Left renal pelvis (tissue), 4 donors: ENCODE measurements around the gene DCAF17. TPM values are rescaled to one million over a fixed set of nuclear protein-coding genes. Genes with fewer than 3 reads are reported as not detected.
"Not testable (repeated sequence)": the region's sequence is repeated elsewhere in the genome, so short reads cannot be mapped to it uniquely, and the experiment has no call there.

Source experiments
- DNase-seq, 4 donors: peaks; one replicate each; pipeline ENCODE4 v3.0.0-alpha.2; 2013; ENCODE audit warnings: low read depth in 4 of 4, low spot score in 3 of 4
- polyA plus RNA-seq, 4 donors: library from polyadenylated mRNA; unstranded; fragments of 120-200 nt; gene quantifications; one replicate each; pipeline ENCODE4 v1.2.1, GENCODE V29; 2013; ENCODE audit not compliant: insufficient read length in 4 of 4

The DCAF17 gene
- polyA plus RNA-seq, 4 donors, result 22.1 to 33.3 (median 26.8) TPM

DNA sequence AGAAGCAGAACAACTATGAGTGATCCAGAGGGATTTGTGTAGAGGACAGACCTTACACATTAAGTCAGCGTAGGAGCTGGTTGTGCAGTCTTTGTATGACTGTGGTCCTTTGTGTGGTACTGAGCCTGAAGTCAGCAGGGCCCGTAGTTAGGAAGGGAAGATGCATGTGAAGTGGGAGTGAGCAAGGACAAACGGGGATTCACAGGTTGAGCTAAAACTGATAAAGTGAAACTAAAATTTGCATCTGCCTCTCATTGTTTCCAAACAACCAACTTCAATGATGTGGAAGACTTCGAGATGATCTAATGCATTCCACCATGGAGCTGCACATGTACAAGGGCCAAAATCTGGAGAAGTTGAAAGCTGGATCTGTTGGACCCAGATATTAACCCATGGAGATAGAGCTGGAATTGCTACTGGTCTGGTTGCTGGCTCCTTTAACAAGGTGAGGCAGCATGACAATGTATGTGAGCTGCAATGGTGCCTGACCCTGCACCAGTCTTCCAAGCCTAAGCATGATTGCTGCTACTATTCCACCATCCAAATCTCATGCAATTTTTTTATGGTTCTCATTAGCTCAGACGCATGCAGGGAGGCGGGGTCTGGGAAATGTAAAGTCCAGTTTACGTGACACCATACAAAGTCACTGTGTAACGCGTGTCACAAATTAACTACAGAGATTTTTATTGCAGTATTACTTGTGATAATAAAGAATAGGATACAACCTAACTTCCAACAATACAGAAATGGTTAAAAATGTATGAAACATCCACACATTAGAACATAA lies 76.1 kb downstream of the DCAF17 start:
- no peak for DNase-seq

DNA sequence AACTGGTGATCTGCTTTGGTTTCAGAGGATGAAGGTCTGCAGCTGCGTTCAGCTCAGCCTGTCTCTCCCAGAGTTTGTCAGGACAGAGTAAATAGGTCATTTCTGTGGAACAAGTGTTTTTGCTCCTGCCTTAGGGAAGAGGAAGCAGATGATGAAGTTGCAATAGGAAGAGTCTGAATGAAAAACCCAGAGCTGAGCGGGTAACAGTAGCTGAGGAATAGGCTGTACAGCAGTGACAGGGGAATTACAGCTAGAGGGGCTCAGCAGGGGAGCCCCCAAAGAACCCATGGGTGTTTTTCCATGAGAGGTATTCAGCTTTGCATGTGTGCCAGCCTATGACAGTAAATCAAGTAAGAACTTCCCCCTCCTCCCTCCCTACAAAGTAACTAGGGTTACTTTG lies 78.0 kb downstream of the DCAF17 start:
- no peak for DNase-seq

DNA sequence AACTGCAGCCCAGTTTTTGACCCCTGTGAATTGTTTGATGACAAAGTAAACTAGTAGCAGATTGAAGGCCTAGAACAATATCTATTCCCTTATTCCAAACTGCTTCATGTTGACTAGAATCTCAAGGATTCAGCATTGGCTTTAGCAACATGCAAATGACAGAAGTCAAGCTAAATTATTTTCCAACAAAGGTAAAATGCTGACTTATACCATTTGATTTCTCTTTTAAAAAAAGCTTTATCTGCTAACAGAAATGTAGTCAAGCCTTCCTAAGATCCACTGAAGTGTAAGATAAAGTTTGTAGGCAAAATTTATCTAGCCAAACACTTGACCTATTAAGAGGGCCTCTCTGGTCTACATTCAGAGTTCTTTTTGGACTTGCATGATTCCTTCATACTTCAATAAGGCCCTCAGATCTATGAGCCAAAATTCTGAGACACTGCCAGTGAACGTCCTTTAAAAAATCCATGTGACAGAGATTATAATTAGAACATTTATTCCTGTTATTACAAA lies 78.7 kb downstream of the DCAF17 start:
- no peak for DNase-seq

DNA sequence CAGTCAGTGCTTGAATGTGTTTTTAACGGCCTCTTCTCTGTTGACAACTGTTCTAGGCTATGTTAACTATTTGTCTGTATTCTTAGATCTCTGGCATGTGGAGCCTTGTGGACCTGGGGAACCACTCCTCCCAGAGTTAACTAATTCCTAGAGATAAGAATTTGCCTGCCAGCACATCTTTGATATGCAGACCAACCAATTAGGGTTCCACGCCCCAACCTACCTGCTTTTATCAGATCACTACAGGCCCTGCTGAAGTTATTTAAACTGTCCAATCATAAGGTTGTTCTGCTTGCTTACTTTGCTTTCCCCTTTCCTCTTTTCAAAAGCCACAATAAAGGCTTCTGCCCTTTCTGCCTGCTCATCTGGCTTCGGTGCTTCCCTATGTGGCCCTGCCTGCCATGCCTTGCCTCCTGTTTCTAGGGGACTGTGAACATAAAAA lies 79.7 kb downstream of the DCAF17 start:
- no peak for DNase-seq

DNA sequence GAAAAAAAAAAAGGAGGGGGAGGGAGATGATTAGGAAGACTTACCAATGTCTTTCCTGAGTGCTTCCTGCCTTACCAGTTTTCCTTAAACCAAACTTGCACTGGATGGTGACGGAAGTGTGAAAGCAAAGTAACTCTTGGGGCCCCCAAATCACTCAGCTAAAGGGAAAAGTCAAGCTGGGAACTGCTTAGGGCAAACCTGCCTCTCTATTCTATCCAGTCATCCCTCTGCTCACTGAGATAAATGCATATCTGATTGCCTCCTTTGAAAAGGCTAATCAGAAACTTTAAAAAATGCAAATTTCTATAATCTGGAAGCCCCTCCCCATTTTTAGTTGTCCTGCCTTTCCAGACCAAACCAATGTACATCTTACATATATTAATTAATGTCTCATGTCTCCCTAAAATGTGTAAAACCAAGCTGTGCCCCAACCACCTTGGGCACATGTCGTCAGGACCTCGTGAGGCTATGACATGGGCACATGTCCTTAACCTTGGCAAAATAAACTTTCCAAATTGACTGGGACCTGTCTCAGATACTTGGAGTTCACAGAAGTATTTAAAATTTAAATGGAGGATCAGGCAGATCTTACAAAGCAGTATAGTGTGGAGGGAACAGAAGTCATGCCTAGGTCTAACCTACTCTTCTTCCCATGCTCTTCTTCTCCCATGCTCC lies 81.0 kb downstream of the DCAF17 start:
- DNase-seq, result no peak

DNA sequence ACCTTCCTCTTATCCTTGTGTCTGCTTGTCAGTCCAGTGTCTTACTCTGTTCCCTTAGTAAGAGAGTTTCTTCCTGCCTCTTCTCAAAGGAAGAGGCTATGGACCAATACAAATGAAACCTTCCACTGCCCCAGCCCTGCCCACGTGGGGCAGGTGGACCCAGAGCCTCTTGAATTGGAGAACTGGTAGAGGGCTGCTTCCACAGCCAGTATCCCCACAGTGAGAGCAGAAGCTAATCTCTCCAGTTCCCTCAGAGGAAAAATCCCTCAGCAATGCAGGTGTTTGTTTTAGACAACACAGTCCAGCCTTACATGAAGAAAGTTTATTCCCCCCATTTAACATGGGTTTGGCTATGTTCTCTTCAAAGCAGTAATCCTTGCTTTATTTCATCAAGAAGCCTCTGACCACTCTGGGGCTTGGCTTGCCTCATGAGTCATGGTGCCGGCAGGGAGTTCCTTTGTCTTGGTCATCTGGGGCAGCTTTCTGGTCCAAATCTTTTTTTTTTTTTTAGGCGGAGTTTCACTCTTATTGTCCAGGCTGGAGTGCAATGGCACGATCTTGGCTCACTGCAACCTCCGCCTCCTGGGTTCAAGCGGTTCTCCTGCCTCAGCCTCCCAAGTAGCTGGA lies 81.8 kb downstream of the DCAF17 start:
- no peak for DNase-seq

DNA sequence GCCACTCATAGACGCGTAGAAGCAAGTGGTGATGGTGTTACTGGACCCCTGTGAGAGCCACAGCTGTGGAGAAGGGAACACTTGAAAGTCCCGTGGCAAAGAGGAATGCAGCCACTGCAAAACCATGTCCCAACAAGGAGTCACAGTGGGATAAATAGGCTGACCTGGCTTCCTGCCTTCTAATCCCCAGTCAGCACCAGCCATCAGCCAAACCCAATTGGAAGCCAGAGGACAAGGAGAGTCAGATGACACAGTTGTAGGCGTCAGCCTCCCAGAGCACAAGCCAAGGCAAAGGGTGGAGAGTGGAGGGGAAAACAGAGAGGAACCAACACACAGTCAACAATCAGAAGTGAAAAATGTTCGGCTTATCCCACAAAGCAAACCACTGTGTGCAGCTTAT lies 82.8 kb downstream of the DCAF17 start:
- no peak for DNase-seq

DNA sequence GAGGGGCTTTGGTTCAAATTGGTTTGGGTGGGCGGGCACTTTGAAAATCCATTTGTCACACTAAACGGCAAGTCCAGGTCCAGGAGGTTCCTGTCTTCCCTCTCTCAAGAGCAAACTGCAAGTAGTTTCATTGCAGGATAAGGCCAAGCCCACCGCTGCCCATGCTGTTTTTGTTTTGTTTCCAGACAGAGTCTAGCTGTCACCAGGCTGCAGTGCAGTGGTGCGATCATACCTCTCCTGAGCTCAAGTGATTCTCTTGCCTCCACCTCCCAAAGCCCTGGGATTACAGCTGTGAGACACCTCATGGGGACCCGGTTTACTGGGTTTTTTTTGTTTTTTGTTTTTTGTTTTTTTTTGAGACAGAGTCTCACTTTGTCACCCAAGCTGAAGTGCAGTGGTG lies 86.4 kb downstream of the DCAF17 start:
- DNase-seq, result no peak

DNA sequence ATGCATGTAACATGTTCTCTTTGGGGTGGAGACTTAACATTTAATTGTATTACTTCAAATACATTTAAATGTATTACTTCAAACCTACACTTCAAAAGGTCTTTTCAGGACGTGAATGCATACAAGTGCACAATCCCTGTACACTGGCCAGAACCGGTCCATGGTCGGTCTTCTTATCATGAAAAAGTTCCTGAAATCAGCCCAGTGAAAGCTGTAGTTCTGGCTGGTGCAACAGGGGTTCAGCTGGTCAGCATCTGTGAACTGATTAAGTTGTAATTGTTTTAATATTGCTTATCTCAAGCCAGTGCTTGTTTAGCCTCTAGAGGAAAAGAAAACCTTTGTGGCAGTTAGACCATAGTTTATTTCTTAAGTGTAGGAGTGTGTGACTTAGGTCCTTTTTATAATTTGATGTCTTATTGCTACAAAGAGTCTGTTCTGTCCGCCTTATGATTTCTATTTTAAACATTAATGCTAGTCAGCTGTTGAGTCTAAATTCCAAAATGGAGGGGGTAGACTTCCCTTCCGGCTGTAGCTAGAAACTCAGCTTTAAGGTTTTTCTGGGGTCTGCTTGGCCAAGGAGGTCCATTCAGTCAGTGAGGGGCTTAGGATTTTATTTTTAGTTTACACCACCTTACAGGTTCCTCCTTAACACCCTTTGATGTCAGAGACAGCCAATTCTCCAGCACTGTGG lies 87.5 kb downstream of the DCAF17 start:
- DNase-seq, result peak in 1 of 4 donors; percentile 31

DNA sequence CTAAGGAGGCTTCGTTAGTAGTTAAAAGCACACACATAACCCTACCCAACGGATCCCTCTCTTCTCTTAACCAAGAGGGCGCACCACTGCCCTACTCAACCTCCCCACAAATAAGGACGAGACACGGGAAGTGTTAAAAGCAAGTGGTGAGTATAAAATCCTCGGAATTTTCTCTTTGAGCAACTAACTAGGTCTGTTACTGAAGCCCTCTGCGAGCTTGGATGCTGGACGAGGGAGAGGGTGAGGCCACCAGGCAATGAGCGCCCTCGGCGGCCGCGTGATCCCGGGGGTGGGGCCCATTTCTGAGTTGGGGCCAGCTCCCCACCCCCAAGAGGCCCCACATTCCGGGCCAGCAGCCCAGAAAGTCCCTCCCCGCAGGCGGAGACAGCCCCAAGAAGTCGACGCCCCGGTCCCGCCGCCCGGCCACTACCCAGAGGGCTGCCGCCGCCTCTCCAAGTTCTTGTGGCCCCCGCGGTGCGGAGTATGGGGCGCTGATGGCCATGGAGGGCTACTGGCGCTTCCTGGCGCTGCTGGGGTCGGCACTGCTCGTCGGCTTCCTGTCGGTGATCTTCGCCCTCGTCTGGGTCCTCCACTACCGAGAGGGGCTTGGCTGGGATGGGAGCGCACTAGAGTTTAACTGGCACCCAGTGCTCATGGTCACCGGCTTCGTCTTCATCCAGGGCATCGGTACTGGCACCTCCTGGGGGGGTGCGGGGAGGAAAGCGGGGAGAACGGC lies 88.2 kb downstream of the DCAF17 start, which contains the start of gene CYBRD1:
TSS of gene CYBRD1 (plus strand) at position 423 of the 736 bp plus-strand sequence. CDS start at position 495, 72 bp downstream.
- DNase-seq, result peak in 2 of 4 donors; percentile 38 to 48

DNA sequence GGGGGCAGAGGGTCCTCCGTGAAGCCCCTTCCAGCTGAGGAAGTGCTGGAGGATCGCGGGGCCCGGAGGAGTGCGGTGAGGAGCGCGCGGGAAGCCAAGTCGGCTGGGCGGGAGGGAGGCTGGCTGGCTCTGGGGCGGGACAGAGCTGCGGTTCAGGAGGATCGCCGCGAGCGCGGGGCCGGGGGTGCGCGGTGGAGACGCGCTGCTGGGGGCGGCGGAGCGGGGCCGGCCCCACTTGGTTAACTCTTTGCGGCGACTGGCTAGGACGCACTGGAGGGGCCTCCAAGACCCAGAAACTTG lies 88.7 kb downstream of the DCAF17 start:
- DNase-seq, result peak in 1 of 4 donors; percentile 20

DNA sequence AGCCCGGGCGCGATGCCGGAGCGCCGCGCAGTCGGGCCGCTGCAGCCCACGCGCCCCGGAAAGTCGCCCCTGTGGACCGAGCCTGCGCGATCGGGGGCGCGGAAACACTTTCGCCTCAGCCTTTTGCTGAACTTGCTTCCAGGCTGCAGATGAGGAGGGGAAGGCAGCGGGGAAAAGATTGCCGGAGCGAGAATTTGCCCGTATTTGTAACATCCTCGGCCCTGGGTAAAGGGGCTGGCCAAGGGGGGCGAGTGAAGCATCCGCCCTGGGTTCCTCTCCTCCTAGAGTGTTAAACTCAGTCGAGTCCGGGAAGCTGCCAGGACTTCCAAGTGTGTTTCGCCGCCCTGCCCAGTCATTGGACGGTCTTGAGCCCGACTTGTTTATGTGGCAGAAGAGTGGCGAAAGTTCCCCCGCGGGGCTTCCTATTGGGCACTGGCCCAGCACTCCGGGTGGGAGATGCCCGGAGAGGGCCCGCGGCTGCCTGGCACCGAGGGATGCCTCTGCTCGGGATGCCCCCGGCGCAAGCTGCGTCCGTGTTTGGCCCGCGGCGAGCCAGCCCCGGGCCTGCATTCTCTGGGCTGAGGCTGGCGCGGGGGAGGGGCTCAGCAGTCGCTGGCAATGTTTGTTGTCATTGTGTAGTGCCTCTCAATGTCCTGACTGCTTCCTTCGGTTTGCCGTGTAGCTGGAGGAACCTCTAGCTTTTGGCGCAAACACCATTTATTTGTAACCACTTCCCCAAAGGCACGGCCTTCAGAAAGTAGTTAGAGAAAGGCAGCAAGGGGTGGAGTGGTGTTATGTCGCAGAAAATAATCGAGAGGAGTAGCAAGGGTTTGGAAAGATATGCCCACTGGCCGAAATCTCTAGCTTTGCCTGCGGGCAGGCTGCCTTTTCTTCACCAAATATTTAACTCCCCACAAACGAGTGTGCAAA lies 89.3 kb downstream of the DCAF17 start:
- DNase-seq, result peak in 3 of 4 donors; percentile 48 to 67 (median 57)

DNA sequence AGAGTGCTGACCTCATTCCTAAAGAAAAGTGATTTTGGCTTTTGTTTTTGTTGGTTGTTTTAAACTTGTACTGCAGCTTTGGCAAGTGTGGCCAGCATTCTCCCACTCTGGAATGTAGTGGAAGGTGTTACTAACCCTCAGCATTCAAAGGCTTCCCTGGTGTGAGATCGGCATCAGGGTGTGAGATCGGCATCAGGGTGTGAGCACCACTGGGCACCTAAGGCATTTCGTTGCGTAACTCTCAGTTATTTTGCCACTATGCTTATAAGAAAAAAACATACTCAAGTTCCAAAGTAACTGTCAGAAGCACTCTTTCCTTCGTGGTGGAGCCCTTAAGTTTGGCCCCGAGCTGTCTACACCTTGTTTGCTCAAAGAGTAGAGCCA lies 90.0 kb downstream of the DCAF17 start:
- DNase-seq, result peak in 1 of 4 donors; percentile 14

DNA sequence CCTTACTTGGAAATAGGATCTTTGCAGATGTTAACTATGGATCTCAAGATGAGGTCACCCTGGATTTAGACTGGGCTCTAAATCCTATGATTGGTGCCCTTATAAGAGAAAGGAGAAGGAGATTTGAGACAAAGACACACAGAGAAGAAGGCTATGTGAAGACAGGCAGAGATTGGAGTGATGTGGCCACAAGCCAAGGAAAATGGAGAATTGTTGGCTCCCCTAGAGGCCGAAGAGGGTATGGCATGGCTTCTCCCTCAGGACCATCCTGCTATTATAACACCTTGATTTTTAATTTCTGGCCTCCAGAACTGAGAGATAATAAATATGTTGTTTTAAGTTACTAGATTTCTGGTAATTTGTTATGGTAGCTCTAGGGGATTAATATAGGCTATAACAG lies 95.9 kb downstream of the DCAF17 start:
- no peak for DNase-seq

DNA sequence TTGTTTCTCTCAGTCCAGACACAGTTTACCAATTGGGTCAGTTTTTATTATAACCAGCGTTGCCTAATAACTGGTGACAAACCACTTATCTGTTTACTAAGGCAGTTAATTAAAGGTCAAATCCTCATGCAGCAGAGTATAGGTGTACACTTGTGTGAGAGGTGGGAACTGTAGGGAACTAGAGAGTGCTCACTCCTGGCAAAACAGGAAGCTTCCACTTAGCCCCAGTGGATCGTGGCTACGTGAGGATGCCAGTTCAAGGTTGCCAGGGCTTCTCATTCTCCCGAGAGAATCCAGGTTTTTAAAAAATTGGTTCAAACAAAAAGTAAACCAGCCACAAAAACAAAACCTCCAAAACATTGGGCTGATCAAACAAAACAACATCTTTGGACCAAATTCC lies 96.4 kb downstream of the DCAF17 start:
- DNase-seq, result no peak

DNA sequence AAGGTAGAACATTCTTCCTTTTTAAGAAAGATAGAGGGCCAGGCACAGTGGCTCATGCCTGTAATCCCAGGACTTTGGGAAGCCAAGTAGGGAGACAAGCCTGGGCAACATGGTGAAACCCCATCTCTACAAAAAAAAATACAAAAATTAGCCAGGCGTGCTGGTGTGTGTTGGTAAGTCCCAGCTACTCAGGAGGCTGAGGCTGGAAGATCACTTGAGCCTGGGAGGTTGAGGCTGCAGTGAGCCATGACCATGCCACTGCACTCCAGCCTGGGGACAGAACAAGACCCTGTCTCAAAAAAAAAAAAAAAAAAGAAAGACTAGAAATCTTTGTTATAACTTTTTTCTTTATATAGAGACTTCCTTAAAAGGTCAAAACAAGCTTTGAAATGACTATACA lies 96.8 kb downstream of the DCAF17 start:
- DNase-seq, result not testable (repeated sequence)

DNA sequence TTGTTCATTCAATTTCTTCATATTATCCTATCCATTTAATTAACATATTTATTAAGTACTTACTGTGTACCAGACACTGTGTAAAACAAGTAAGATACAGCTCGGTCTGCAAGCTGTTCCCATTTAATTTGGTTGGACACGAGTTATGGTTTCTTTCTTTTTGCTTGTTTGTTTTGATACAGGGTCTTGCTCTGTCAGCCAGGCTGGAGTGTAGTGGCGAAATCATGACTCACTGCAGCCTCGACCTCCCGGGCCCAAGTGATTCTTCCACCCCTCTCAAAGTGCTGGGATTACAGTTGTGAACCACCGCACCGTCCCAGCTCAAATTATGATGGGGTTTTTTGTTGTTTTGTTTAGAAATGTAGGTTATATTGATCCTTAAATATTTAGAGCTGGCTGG lies 97.3 kb downstream of the DCAF17 start:
- DNase-seq, result no peak

DNA sequence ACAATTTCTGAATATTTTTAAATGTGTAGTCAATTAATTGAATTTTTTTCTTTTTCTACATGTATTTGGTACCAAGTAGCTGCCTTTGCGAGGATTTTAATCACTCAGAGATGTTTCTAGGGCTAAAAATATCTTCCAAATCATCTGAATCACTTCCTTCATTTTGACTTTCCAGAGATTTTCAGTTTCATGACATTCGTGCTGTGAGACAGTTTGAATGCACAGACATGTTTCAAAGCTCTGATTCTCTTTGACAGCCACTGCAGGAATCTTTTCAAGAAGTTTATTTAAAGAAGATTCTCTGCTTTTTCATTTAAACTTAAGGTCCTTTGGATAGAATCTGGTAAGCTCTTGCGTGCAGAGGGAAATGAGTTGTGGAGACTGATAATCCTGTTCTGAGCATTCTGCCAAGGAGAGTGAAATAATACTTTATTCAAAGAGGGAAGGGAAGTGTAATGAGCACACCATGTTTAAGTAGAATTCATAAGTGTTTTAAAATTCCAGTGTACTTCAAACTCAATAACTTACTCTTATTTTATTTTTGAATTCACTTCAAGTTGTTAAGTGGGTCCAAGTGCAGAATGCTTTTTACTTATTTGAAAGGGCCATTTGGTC lies 97.9 kb downstream of the DCAF17 start:
- no peak for DNase-seq

DNA sequence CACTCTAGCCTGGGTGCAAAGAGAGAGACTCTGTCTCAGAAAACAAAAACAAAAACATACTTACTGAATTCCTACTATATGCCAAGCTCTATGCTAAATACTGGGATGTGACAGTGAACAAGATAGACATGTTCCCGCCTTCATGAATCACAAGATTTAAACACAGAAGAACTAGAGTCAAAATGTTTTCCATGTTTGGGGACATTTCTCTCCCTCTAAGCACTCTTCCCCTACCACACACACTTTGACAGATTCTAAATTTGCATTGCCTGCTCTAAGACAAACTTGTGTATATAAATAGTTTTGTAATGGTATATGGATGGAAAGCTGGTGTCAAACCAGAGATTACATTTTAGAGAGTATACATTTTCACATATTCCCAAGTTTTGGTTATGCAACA lies 99.3 kb downstream of the DCAF17 start:
- no peak for DNase-seq
